Measurements from ENCODE around the gene BCLAF3.

Gene BCLAF3

GRCh38 chrX:19968276-19968675 lies 22.6 kb downstream of the BCLAF3 start:
- ATAC-seq = no peak
- TF ChIP-seq ZFP3 (CRISPR knock-in tag; IDR thresholded peaks at IDR 0.05) (no peak), RARB (CRISPR knock-in tag; IDR thresholded peaks at IDR 0.05) (no peak), POU6F1 (CRISPR knock-in tag; IDR thresholded peaks at IDR 0.05; ENCODE audit: borderline replicate concordance, low read depth) (no peak), ZNF70 (CRISPR knock-in tag; IDR thresholded peaks at IDR 0.05) (no peak)

GRCh38 chrX:19966056-19966455 lies 24.8 kb downstream of the BCLAF3 start:
- no peak for TF ChIP-seq ISL1 (CRISPR knock-in tag; IDR thresholded peaks at IDR 0.05)
- no peak for ATAC-seq

- TF ChIP-seq SNAI2 (CRISPR knock-in tag; IDR thresholded peaks at IDR 0.05) (no peak), ISL1 (CRISPR knock-in tag; IDR thresholded peaks at IDR 0.05) (no peak), ZNF8 (CRISPR knock-in tag; IDR thresholded peaks at IDR 0.05) (no peak), CSDC2 (CRISPR knock-in tag; IDR thresholded peaks at IDR 0.05) (no peak), TOX (CRISPR knock-in tag; IDR thresholded peaks at IDR 0.05; ENCODE audit: borderline replicate concordance) (no peak), CSRNP3 (CRISPR knock-in tag; IDR thresholded peaks at IDR 0.05) (no peak), TCF4 (CRISPR knock-in tag; IDR thresholded peaks at IDR 0.05; ENCODE audit: borderline replicate concordance) (no peak), ESRRG (CRISPR knock-in tag; IDR thresholded peaks at IDR 0.05) (no peak), POU6F1 (CRISPR knock-in tag; IDR thresholded peaks at IDR 0.05; ENCODE audit: borderline replicate concordance, low read depth) (no peak), TSHZ2 (CRISPR knock-in tag; IDR thresholded peaks at IDR 0.05) (no peak), RARB (CRISPR knock-in tag; IDR thresholded peaks at IDR 0.05) (no peak), PPARA (CRISPR knock-in tag; IDR thresholded peaks at IDR 0.05; ENCODE audit: borderline replicate concordance) (no peak)
- no peak for ATAC-seq
Observed at GRCh38 chrX:19964017-19964710, 26.7 kb downstream of the BCLAF3 start.

- no peak for ATAC-seq
- TF ChIP-seq ZNF8 (CRISPR knock-in tag; IDR thresholded peaks at IDR 0.05) = no peak
- TF ChIP-seq BACH2 (CRISPR knock-in tag; IDR thresholded peaks at IDR 0.05; ENCODE audit: borderline replicate concordance) = no peak
- no peak for TF ChIP-seq TSHZ2 (CRISPR knock-in tag; IDR thresholded peaks at IDR 0.05)
- TF ChIP-seq ZC3H10 (CRISPR knock-in tag; IDR thresholded peaks at IDR 0.05) = no peak
- TF ChIP-seq PPARA (CRISPR knock-in tag; IDR thresholded peaks at IDR 0.05; ENCODE audit: borderline replicate concordance) = no peak
- no peak for TF ChIP-seq CREB5 (CRISPR knock-in tag; IDR thresholded peaks at IDR 0.05; ENCODE audit: low read depth)
- no peak for TF ChIP-seq ESRRG (CRISPR knock-in tag; IDR thresholded peaks at IDR 0.05)
- TF ChIP-seq ARNTL (CRISPR knock-in tag; IDR thresholded peaks at IDR 0.05; ENCODE audit: borderline replicate concordance, low read depth) = no peak
- no peak for TF ChIP-seq RARB (CRISPR knock-in tag; IDR thresholded peaks at IDR 0.05)
- TF ChIP-seq CSDC2 (CRISPR knock-in tag; IDR thresholded peaks at IDR 0.05) = no peak
- no peak for TF ChIP-seq TCF4 (CRISPR knock-in tag; IDR thresholded peaks at IDR 0.05; ENCODE audit: borderline replicate concordance)
- TF ChIP-seq ZFP30 (CRISPR knock-in tag; IDR thresholded peaks at IDR 0.05) = no peak
- TF ChIP-seq PATZ1 (CRISPR knock-in tag; IDR thresholded peaks at IDR 0.05; ENCODE audit: borderline replicate concordance) = no peak
- TF ChIP-seq TOX (CRISPR knock-in tag; IDR thresholded peaks at IDR 0.05; ENCODE audit: borderline replicate concordance) = no peak
Observed at GRCh38 chrX:19960913-19961312, 29.9 kb downstream of the BCLAF3 start.
